GM18873 (cell line): ENCODE measurements around the gene DIP2B.
"Not testable (repeated sequence)": the region's sequence is repeated elsewhere in the genome, so short reads cannot be mapped to it uniquely, and the experiment has no call there.

Experiments
- ATAC-seq: cut with Tn5 transposase; IDR thresholded peaks from one replicate; pipeline ENCODE4 v1.9.1; 2021; ENCODE audit warnings: mild to moderate bottlenecking, moderate library complexity, moderate number of reproducible peaks; ENCODE audit not compliant: unreplicated experiment, low FRiP score

DIP2B gene

GRCh38 chr12:50763639-50764285 lies 259.0 kb downstream of the DIP2B start, which contains the start of gene ATF1:
TSS of gene ATF1 (plus strand) at chr12:50764101. CDS start at chr12:50780146, 16,045 bp downstream.
- ATAC-seq = peak; percentile 73

DNA sequence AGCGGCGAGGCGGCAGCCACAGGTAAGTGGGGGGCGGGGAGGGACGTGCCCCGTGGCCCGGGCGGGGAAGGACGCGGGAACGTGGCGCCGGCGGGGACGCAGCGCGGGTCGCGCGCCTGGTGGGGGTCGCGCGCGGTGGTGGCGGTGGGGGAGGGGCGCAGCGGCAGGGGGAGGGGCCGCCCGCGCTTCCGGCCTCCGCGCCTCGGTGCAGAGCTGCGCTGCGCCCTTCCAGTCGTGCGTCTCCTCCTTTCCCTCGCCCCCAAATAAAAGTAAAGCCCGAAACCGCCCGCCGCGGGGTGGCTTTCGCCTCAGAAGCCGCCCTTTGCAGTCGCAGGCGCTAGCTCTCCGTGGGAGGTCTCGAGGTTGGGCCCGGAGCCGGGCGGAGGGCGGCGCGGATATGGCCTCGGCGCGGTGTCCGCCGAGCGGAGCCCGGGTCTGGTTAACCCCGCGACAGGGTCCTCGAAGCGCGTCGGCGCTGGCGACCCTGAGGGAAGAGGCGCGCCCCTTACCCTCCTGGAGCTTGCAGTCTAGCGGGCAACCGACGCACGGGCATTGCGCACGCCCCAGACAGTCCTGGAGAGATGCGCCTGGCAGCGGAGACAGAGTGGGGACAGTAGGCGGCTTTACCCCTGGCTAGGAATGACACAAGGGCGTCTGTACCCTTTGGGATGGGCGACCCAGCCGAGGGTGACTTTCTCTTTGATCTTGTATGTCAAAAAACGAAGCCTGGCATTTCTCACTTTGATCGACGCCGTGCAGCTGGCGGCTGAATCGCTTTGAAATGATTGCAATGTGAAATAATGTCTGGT lies 259.7 kb downstream of the DIP2B start:
- peak; percentile 26 for ATAC-seq

DNA sequence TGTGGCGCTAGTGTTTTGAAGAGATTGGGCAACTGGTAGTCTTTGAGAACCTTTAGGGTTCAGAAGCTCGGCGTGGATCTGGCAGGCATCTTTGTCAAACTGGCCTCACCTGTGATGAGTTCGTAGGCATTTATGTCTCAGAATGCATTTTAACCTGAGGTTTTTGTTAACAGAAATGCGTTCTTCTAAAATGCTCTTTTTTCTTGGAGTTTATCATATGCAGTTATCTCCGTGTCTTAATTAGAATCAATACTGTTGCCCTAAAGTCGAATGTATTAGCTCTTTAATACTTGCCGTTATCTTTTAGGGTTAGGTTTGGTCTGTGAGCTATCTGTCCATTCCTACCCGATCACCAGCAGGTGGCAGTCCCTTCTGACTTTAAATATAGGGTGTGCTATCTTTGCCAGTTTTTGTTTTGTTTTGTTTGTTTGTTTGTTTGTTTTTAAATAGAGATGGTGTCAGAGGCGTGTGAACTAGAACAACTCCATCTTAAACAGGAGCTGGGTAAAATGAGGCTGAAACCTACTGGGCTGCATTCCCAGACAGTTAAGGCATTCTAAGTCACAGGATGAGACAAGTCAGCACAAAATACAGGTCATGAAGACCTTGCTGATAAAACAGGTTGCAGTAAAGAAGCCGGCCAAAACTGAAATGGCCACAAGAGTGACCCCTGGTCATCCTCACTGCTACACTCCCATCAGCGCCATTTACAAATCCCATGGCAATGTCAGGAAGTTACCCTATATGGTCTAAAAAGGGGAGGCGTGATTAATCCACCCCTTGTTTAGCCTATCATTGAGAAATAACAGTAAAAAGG lies 260.5 kb downstream of the DIP2B start:
- no peak for ATAC-seq

DNA sequence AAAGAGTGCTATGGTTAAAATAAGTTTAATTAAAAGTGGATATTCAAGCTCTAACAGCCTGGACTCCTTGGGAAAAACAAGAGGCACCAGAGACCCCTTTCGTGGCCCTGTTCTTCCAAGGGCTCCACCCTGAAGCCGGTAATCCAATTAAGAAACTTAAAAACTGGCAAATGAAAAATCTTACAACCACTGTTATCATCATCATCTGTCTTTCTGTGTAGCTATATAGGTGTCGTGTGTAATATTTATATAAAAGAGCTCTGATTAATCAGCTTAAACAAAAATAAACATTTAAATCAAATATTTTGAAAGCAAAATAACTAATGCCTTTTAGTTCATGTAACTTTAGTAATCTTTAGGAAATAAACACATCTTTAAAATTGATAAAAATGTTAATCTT lies 263.6 kb downstream of the DIP2B start:
- ATAC-seq = no peak

GRCh38 chr12:50768813-50769212 lies 264.0 kb downstream of the DIP2B start:
- ATAC-seq = not testable (repeated sequence)

- ATAC-seq = no peak
These were observed 266.6 kb downstream of the DIP2B start for GRCh38 chr12:50771409-50771808.

GRCh38 chr12:50772470-50772869 lies 267.7 kb downstream of the DIP2B start:
- no peak for ATAC-seq

DNA sequence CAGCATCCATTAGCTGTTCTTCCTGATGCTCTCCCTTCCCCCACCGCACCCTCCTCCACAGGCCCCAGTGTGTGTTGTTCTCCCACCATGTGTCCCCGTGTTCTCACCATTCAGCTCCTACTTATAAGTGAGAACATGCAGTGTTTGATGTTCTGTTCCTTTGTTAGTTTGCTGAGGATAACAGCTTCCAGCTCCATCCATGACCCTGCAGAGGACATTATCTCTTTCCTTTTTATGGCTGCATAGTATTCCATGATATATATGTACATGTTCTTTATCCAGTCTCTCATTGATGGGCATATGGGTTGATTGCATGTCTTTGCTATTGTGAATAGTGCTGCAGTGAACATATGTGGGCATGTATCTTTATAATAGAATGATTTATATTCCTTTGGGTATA lies 268.1 kb downstream of the DIP2B start:
- ATAC-seq = no peak

- no peak for ATAC-seq
These were observed 270.5 kb downstream of the DIP2B start for GRCh38 chr12:50775251-50775650.

- ATAC-seq = no peak
These were observed 272.3 kb downstream of the DIP2B start for GRCh38 chr12:50776749-50777728.

GRCh38 chr12:50778663-50779590 lies 274.1 kb downstream of the DIP2B start:
- ATAC-seq = no peak

- ATAC-seq = no peak
These were observed 275.2 kb downstream of the DIP2B start for GRCh38 chr12:50780013-50780412.

DNA sequence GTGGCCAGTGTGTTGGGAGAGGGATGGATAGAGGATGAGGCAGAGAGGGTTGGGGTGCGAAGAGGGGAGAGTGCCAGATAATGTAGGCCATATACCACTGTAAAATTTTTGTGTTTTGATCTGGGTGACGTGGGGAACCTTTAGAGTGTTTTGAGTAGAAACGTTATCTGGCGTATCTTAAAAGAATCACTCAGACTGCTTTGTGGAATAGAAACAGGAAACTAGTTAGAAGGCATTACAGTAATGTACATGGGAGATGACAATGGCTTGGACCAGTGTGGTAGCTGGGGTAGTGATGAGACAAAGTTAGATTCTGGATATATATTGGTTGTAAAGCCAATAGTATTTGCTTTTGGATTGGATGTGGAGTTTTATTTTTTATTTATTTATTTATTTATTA lies 279.7 kb downstream of the DIP2B start:
- no peak for ATAC-seq

DNA sequence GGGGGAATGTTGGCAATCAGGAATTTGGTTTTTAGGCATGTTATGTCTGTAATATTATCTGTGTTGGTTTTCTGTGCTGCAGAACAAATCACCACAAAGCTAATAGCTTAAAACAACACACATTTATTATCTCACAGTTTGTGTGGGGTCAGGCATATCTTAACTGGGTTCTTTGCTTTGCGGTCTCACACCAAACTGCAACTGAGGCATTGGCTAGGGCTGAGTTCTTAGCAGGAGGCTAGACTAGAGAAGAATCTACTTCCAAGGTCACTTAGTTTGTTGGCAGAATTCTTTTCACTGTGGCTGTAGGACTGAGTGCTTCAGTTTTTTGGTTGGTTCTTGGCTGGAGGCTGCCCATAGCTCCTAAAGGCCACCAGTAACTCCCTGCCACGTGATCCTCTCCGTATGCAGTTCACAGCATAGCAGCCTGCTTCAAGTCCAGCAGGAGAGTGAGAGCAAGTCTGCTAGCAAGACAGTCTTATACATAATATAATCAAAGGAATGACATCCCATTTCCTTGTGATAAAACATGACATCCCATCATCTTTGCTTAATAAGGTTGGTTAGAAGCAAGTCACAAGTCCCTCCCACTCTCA lies 280.7 kb downstream of the DIP2B start:
- no peak for ATAC-seq

GRCh38 chr12:50786498-50787231 lies 281.9 kb downstream of the DIP2B start:
- ATAC-seq = no peak

DNA sequence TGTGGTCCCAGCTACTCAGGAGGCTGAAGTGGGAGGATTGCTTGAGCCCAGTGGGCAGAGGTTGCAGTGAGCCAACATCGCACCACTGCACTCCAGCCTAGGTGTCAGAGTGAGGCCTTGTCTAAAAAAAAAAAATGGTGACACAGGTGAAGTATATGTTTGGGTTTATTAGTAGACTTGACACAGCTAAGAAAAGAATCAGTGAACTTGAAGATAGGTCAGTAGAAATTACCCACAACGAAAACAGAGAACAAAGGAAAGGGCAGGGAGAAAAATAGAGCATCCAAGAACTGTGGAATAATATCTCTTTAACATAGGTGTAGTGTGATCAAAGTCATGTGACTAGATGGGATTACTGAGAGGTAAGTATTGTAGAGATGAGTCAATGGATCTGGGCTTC lies 282.8 kb downstream of the DIP2B start:
- ATAC-seq = no peak

DNA sequence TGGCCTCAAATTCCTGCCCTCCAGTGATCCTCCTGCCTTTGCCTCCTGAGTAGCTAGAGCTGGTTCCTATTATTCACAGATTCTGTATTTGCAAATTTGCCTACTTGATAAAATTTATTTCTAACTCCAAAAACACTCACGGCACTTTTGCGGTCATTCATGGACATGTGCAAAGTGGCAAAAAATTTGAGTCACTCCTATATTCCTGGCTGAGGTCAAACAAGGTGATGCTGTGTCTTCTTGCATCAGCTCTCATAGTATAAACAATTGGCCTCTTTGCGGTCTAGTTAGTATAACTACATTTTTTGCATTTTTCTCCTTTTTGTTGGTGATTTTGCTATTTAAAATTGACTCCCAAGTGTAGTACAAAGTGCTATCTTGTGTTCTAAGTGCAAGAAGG lies 283.8 kb downstream of the DIP2B start:
- no peak for ATAC-seq

DNA sequence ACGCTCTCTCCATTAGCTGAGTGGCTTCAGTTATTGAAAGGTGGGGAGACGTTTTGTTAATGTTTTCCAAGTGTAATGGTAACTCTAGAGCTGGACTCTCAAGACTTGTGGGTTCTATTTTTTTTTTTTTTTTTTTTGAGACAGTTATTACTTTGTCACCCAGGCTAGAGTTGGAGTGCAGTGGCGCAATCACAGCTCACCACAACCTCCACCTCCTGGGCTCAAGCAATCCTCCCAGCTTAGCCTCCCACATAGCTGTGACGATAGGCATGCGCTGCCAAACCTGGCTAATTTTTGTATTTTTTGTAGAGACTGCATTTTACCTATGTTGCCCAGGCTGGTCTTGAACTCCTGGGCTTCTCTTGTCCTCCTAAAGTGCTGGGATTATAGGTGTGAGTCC lies 285.3 kb downstream of the DIP2B start:
- ATAC-seq = no peak
